HEK293 (cell line): Measurements from ENCODE around the gene TNIK.

Experiments used
- EGR2 ChIP-seq: fragments of 450-650 bp; formaldehyde crosslinking; IDR thresholded peaks from 2 replicates; pipeline ENCODE4 v1.5.1; 2016; ENCODE audit warnings: low read depth, missing biosample characterization, missing genetic modification characterization
- GLI4 ChIP-seq: fragments of 450-650 bp; formaldehyde crosslinking; IDR thresholded peaks from 2 replicates; pipeline ENCODE4 v1.5.1; 2016; ENCODE audit warnings: missing biosample characterization, missing genetic modification characterization
- HOXC10 ChIP-seq: sonication (generic); formaldehyde crosslinking; IDR thresholded peaks from 2 replicates; pipeline ENCODE4 v1.8.1; 2023; ENCODE audit warnings: mild to moderate bottlenecking, missing genetic modification reagents
- KLF16 ChIP-seq: fragments of 450-650 bp; formaldehyde crosslinking; IDR thresholded peaks from 2 replicates; pipeline ENCODE4 v1.5.1; 2017; ENCODE audit warnings: missing biosample characterization, missing genetic modification characterization
- KLF9 ChIP-seq: fragments of 450-650 bp; formaldehyde crosslinking; IDR thresholded peaks from 2 replicates; pipeline ENCODE4 v1.5.1; 2016; ENCODE audit warnings: missing biosample characterization, missing genetic modification characterization, low read depth
- SETDB1 ChIP-seq: IDR thresholded peaks from one replicate; pipeline ENCODE4 v1.6.1; 2017; ENCODE audit warnings: mild to moderate bottlenecking, low read length, moderate library complexity, mixed read lengths; ENCODE audit not compliant: insufficient read length
- ZBTB20 ChIP-seq: fragments of 450-650 bp; formaldehyde crosslinking; IDR thresholded peaks from 2 replicates; pipeline ENCODE4 v1.5.1; 2016; ENCODE audit warnings: missing biosample characterization, missing genetic modification characterization
- ZFP41 ChIP-seq: fragments of 450-650 bp; formaldehyde crosslinking; IDR thresholded peaks from 2 replicates; pipeline ENCODE4 v1.5.1; 2016; ENCODE audit warnings: missing biosample characterization, missing genetic modification characterization, borderline replicate concordance
- ZIC2 ChIP-seq: fragments of 450-650 bp; formaldehyde crosslinking; IDR thresholded peaks from 2 replicates; pipeline ENCODE4 v1.5.1; 2016; ENCODE audit warnings: missing biosample characterization, missing genetic modification characterization
- ZNF121 ChIP-seq: fragments of 450-650 bp; formaldehyde crosslinking; IDR thresholded peaks from 2 replicates; pipeline ENCODE4 v1.5.1; 2016; ENCODE audit warnings: missing biosample characterization, missing genetic modification characterization
- ZNF140 ChIP-seq: fragments of 450-650 bp; formaldehyde crosslinking; IDR thresholded peaks from 2 replicates; pipeline ENCODE4 v1.5.1; 2016; ENCODE audit warnings: missing biosample characterization, missing genetic modification characterization
- ZNF157 ChIP-seq: fragments of 450-650 bp; formaldehyde crosslinking; IDR thresholded peaks from 2 replicates; pipeline ENCODE4 v1.5.1; 2016; ENCODE audit warnings: missing biosample characterization, missing genetic modification characterization
- ZNF19 ChIP-seq: fragments of 450-650 bp; formaldehyde crosslinking; IDR thresholded peaks from 2 replicates; pipeline ENCODE4; 2016; ENCODE audit warnings: missing biosample characterization, missing genetic modification characterization, low read depth
- ZNF202 ChIP-seq: fragments of 450-650 bp; formaldehyde crosslinking; IDR thresholded peaks from 2 replicates; pipeline ENCODE4 v1.5.1; 2016; ENCODE audit warnings: missing biosample characterization, missing genetic modification characterization, borderline replicate concordance
- ZNF221 ChIP-seq: fragments of 450-650 bp; formaldehyde crosslinking; IDR thresholded peaks from 2 replicates; pipeline ENCODE4 v1.5.1; 2017; ENCODE audit warnings: missing biosample characterization, missing genetic modification characterization, borderline replicate concordance
- ZNF248 ChIP-seq: fragments of 450-650 bp; formaldehyde crosslinking; IDR thresholded peaks from 2 replicates; pipeline ENCODE4 v1.5.1; 2017; ENCODE audit warnings: missing biosample characterization, missing genetic modification characterization
- ZNF302 ChIP-seq: fragments of 450-650 bp; formaldehyde crosslinking; IDR thresholded peaks from 2 replicates; pipeline ENCODE4 v1.5.1; 2016; ENCODE audit warnings: missing biosample characterization, missing genetic modification characterization, low read depth
- ZNF335 ChIP-seq: fragments of 450-650 bp; formaldehyde crosslinking; conservative IDR thresholded peaks from 2 replicates; pipeline ENCODE4 v1.5.1; 2016; ENCODE audit warnings: missing biosample characterization, missing genetic modification characterization
- ZNF350 ChIP-seq: fragments of 450-650 bp; formaldehyde crosslinking; IDR thresholded peaks from 2 replicates; pipeline ENCODE4 v1.5.0; 2017; ENCODE audit warnings: missing biosample characterization, mild to moderate bottlenecking, missing genetic modification characterization
- ZNF354C ChIP-seq: fragments of 450-650 bp; formaldehyde crosslinking; IDR thresholded peaks from 2 replicates; pipeline ENCODE4 v1.5.1; 2016; ENCODE audit warnings: missing biosample characterization, missing genetic modification characterization, low read depth, borderline replicate concordance
- ZNF362 ChIP-seq: fragments of 450-650 bp; formaldehyde crosslinking; IDR thresholded peaks from 2 replicates; pipeline ENCODE4 v1.5.1; 2016; ENCODE audit warnings: missing biosample characterization, missing genetic modification characterization
- ZNF394 ChIP-seq: fragments of 450-650 bp; formaldehyde crosslinking; IDR thresholded peaks from 2 replicates; pipeline ENCODE4 v1.5.1; 2016; ENCODE audit warnings: missing biosample characterization, missing genetic modification characterization, mild to moderate bottlenecking, moderate library complexity, borderline replicate concordance
- ZNF48 ChIP-seq: fragments of 450-650 bp; formaldehyde crosslinking; IDR thresholded peaks from 2 replicates; pipeline ENCODE4 v1.5.1; 2016; ENCODE audit warnings: missing biosample characterization, missing genetic modification characterization
- ZNF514 ChIP-seq: fragments of 450-650 bp; formaldehyde crosslinking; IDR thresholded peaks from 2 replicates; pipeline ENCODE4 v1.5.1; 2016; ENCODE audit warnings: missing biosample characterization, missing genetic modification characterization
- ZNF521 ChIP-seq: fragments of 450-650 bp; formaldehyde crosslinking; IDR thresholded peaks from 2 replicates; pipeline ENCODE4 v1.5.1; 2017; ENCODE audit warnings: missing biosample characterization, mild to moderate bottlenecking, missing genetic modification characterization
- ZNF529 ChIP-seq: fragments of 450-650 bp; formaldehyde crosslinking; IDR thresholded peaks from 2 replicates; pipeline ENCODE4 v1.5.1; 2017; ENCODE audit warnings: missing genetic modification characterization, missing biosample characterization; ENCODE audit not compliant: insufficient replicate concordance
- ZNF555 ChIP-seq: fragments of 450-650 bp; formaldehyde crosslinking; conservative IDR thresholded peaks from 2 replicates; pipeline ENCODE4 v1.5.1; 2017; ENCODE audit warnings: missing biosample characterization, mild to moderate bottlenecking, missing genetic modification characterization, inconsistent platforms
- ZNF558 ChIP-seq: fragments of 450-650 bp; formaldehyde crosslinking; IDR thresholded peaks from 2 replicates; pipeline ENCODE4 v1.5.1; 2016; ENCODE audit warnings: missing biosample characterization, missing genetic modification characterization
- ZNF560 ChIP-seq: fragments of 450-650 bp; formaldehyde crosslinking; IDR thresholded peaks from 2 replicates; pipeline ENCODE4 v1.5.1; 2017; ENCODE audit warnings: missing biosample characterization, missing genetic modification characterization, borderline replicate concordance
- ZNF571 ChIP-seq: fragments of 450-650 bp; formaldehyde crosslinking; IDR thresholded peaks from 2 replicates; pipeline ENCODE4 v1.5.0; 2017; ENCODE audit warnings: missing biosample characterization, missing genetic modification characterization
- ZNF600 ChIP-seq: fragments of 450-650 bp; formaldehyde crosslinking; IDR thresholded peaks from 2 replicates; pipeline ENCODE4 v1.5.1; 2016; ENCODE audit warnings: missing biosample characterization, missing genetic modification characterization
- ZNF623 ChIP-seq: fragments of 450-650 bp; formaldehyde crosslinking; IDR thresholded peaks from 2 replicates; pipeline ENCODE4 v1.5.1; 2016; ENCODE audit warnings: missing biosample characterization, missing genetic modification characterization
- ZNF626 ChIP-seq: fragments of 450-650 bp; sonication (Bioruptor Pico); formaldehyde crosslinking; IDR thresholded peaks from 2 replicates; pipeline ENCODE4 v1.5.1; 2018; ENCODE audit warnings: missing biosample characterization, missing genetic modification characterization, inconsistent platforms
- ZNF629 ChIP-seq: fragments of 450-650 bp; formaldehyde crosslinking; IDR thresholded peaks from 2 replicates; pipeline ENCODE4 v1.5.1; 2017; ENCODE audit warnings: missing biosample characterization, missing genetic modification characterization
- ZNF768 ChIP-seq: fragments of 450-650 bp; formaldehyde crosslinking; IDR thresholded peaks from 2 replicates; pipeline ENCODE4 v1.5.1; 2018; ENCODE audit warnings: missing biosample characterization, mild to moderate bottlenecking, missing genetic modification characterization
- ZNF792 ChIP-seq: fragments of 450-650 bp; formaldehyde crosslinking; IDR thresholded peaks from 2 replicates; pipeline ENCODE4 v1.5.1; 2016; ENCODE audit warnings: missing biosample characterization, missing genetic modification characterization
- ZNF830 ChIP-seq: fragments of 450-650 bp; IDR thresholded peaks from 2 replicates; pipeline ENCODE4 v1.5.0; 2018; ENCODE audit warnings: missing biosample characterization, missing genetic modification characterization, low read depth, mild to moderate bottlenecking, moderate library complexity
- ZNF837 ChIP-seq: fragments of 450-650 bp; formaldehyde crosslinking; IDR thresholded peaks from 2 replicates; pipeline ENCODE4 v1.5.1; 2016; ENCODE audit warnings: missing biosample characterization, missing genetic modification characterization
- ZSCAN23 ChIP-seq: fragments of 450-650 bp; formaldehyde crosslinking; IDR thresholded peaks from 2 replicates; pipeline ENCODE4 v1.5.1; 2016; ENCODE audit warnings: missing biosample characterization, missing genetic modification characterization
- TF ChIP-seq, protein P1 (sequence below): fragments of 450-650 bp; formaldehyde crosslinking; IDR thresholded peaks from 2 replicates; pipeline ENCODE4 v1.5.1; 2016; ENCODE audit warnings: missing biosample characterization, missing genetic modification characterization
- TF ChIP-seq, protein P2 (sequence below): fragments of 450-650 bp; formaldehyde crosslinking; IDR thresholded peaks from 2 replicates; pipeline ENCODE4 v1.5.1; 2016; ENCODE audit warnings: missing biosample characterization, missing genetic modification characterization

TNIK gene

DNA sequence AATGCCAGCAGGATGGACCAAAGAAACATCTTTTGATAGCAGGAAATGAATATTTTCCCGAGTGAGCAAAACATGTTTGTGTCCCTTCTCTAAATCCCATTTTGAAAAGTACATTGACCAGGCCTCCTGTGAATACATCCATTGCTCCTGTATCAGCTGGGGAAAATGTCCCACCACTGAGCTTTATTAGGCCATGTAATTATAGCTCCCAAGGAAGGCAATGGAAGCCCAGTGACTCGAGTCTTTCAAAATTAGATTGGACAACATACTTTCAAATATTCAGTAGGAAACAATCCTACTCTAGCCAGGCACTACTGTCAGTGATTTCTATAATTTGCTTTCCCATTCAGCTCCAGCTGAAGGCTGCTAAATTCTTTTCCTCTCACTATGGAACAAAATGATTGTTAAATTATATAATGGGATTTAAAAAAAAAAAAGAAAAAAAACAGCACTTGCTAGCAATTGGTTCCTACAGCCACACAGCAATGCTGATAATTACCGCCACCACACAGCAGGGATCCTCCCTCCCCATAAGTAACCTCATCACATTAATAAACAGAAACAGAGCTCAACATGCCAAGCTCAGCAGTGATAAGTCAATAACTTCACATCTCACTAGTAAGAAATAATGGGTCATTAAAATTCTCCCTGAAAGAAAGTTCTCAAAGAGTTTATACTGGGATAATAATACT is 261.3 kb downstream of the TNIK start (continued):
- TF ChIP-seq ZNF248 (tag by site-specific recombination): no peak
- TF ChIP-seq ZNF560: no peak
- TF ChIP-seq ZNF558 (tag by site-specific recombination): peak; percentile 82; the same call in 1 of the 2 replicates
- no peak for TF ChIP-seq ZNF837 (tag by site-specific recombination)
- TF ChIP-seq ZNF629 (tag by site-specific recombination): peak; percentile 67
- TF ChIP-seq ZNF335 (tag by site-specific recombination): no peak
- no peak for TF ChIP-seq EGR2 (tag by site-specific recombination)
- TF ChIP-seq ZNF529 (tag by site-specific recombination): no peak
- TF ChIP-seq ZNF221 (tag by site-specific recombination): no peak
- no peak for TF ChIP-seq ZNF571
- TF ChIP-seq ZNF140: no peak
- no peak for TF ChIP-seq ZNF302 (tag by site-specific recombination)
- TF ChIP-seq ZNF626 (tag by site-specific recombination): no peak
- no peak for TF ChIP-seq HOXC10 (CRISPR knock-in tag)
- TF ChIP-seq, protein P1, sequence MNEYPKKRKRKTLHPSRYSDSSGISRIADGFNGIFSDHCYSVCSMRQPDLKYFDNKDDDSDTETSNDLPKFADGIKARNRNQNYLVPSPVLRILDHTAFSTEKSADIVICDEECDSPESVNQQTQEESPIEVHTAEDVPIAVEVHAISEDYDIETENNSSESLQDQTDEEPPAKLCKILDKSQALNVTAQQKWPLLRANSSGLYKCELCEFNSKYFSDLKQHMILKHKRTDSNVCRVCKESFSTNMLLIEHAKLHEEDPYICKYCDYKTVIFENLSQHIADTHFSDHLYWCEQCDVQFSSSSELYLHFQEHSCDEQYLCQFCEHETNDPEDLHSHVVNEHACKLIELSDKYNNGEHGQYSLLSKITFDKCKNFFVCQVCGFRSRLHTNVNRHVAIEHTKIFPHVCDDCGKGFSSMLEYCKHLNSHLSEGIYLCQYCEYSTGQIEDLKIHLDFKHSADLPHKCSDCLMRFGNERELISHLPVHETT: no peak
- TF ChIP-seq ZNF830 (tag by site-specific recombination): no peak
- TF ChIP-seq SETDB1: no peak
- no peak for TF ChIP-seq ZNF350 (tag by site-specific recombination)
- TF ChIP-seq ZNF121 (tag by site-specific recombination): no peak
- no peak for TF ChIP-seq KLF16 (tag by site-specific recombination)
- no peak for TF ChIP-seq ZNF768
- no peak for TF ChIP-seq ZNF521 (tag by site-specific recombination)
- TF ChIP-seq ZNF555 (tag by site-specific recombination): no peak
- TF ChIP-seq GLI4 (tag by site-specific recombination): no peak
- peak; percentile 78 for TF ChIP-seq ZNF362 (tag by site-specific recombination)
- no peak for TF ChIP-seq ZFP41 (tag by site-specific recombination)
- TF ChIP-seq ZNF354C (tag by site-specific recombination): no peak
- TF ChIP-seq ZNF623 (tag by site-specific recombination): no peak
- TF ChIP-seq ZNF48 (tag by site-specific recombination): no peak
- TF ChIP-seq ZNF600 (tag by site-specific recombination): no peak; the same call in 1 of the 2 replicates
- TF ChIP-seq, protein P2, sequence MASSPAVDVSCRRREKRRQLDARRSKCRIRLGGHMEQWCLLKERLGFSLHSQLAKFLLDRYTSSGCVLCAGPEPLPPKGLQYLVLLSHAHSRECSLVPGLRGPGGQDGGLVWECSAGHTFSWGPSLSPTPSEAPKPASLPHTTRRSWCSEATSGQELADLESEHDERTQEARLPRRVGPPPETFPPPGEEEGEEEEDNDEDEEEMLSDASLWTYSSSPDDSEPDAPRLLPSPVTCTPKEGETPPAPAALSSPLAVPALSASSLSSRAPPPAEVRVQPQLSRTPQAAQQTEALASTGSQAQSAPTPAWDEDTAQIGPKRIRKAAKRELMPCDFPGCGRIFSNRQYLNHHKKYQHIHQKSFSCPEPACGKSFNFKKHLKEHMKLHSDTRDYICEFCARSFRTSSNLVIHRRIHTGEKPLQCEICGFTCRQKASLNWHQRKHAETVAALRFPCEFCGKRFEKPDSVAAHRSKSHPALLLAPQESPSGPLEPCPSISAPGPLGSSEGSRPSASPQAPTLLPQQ: no peak
- TF ChIP-seq ZIC2: peak; percentile 88
- no peak for TF ChIP-seq ZSCAN23 (tag by site-specific recombination)
- no peak for TF ChIP-seq KLF9 (tag by site-specific recombination)
- no peak for TF ChIP-seq ZNF202 (tag by site-specific recombination)
- TF ChIP-seq ZNF514 (tag by site-specific recombination): no peak
- TF ChIP-seq ZBTB20: no peak
- TF ChIP-seq ZNF792: no peak
- no peak for TF ChIP-seq ZNF19
- TF ChIP-seq ZNF157: no peak
- no peak for TF ChIP-seq ZNF394 (tag by site-specific recombination)
